Measurements from ENCODE around the gene SLC17A1. TPM values are rescaled to one million over a fixed set of nuclear protein-coding genes. Genes with fewer than 3 reads are reported as not detected.

The SLC17A1 gene
- total and polyA plus RNA-seq, 11 donors = not detected

GRCh38 chr6:25804804-25805203 lies 27.0 kb downstream of the SLC17A1 start:
- 78 to 86% (median 85%) methylated on average over 2 of the region's 2 CpGs for WGBS, 4 donors
- H3K27ac ChIP-seq = no peak overlapping the region
- intact Hi-C loops (cut with DNase I) = no loop called here
- no peaks in the 10 kb centered on the region for H3K36me3 ChIP-seq
- H3K9me3 ChIP-seq = peaks cover 0 to 4% (median 0%) of the 10 kb centered on the region in 12 donors
- TF ChIP-seq POLR2A (IDR thresholded peaks at IDR 0.05) (no peak), CTCF (IDR thresholded peaks at IDR 0.05) (no peak)
- H3K4me1 ChIP-seq = no peaks in the 10 kb centered on the region
- H3K27me3 ChIP-seq = peaks cover 0 to 12% (median 0%) of the 10 kb centered on the region in 9 donors
- H3K4me3 ChIP-seq = no peak overlapping the region
- DNase-seq = no peak
- no peak for ATAC-seq

DNA sequence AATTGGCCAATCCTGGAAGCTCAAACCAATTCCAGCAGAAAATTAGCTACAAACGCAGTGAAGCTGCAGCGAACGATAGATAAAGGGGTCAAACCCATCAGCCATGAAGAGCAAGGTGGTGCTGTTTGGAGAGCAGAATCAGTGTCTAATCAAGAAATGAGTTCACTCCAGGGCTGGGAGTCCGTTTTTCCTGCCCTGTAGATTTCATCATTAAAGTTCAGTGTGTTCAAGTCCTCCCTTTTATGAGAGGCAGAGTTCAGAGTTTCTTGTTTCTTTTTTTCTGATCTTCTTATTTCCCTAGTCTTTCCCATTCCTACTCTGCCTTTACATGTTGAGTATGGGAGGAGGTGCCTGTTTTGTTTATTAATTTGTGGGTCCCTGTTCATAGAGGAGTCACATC lies 30.4 kb downstream of the SLC17A1 start:
- DNase-seq = no peak
- intact Hi-C loops (cut with DNase I) = no loop called here
- Histone ChIP-seq H3K4me3 (no peak overlapping the region), H3K27me3 (peaks cover 0 to 12% (median 0%) of the 10 kb centered on the region in 9 donors), H3K4me1 (no peaks in the 10 kb centered on the region), H3K9me3 (peaks cover 0 to 4% (median 0%) of the 10 kb centered on the region in 12 donors), H3K36me3 (no peaks in the 10 kb centered on the region), H3K27ac (no peak overlapping the region)
- ATAC-seq = no peak
- WGBS, 4 donors = 70 to 74% (median 72%) methylated on average over 4 of the region's 4 CpGs
- TF ChIP-seq POLR2A (IDR thresholded peaks at IDR 0.05) = no peak
- TF ChIP-seq CTCF (IDR thresholded peaks at IDR 0.05) = no peak

DNA sequence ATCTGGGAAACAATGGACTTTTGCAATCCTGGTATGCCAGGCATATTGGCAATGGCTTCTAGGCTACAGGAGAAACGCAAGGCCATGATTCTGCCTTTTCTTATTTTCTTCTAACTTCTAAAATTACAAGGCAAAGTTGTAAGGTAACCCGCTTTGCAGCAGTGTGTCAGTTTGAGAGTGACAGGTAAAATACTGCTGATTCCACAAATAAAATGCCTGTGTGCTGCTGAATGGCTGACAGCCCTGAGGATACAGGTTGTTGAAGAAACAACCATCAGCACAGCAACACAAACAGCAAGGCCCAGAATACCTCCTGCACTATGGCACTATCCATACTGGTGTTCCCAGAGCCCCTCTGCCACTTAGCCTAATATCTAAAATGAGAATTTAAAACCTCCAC lies 37.1 kb downstream of the SLC17A1 start:
- H3K9me3 ChIP-seq = no peaks in the 10 kb centered on the region
- H3K4me3 ChIP-seq = no peak overlapping the region
- no peak for TF ChIP-seq CTCF (IDR thresholded peaks at IDR 0.05)
- TF ChIP-seq POLR2A (IDR thresholded peaks at IDR 0.05) = no peak
- WGBS, 4 donors = 63 to 96% (median 89%) methylated on average over 2 of the region's 2 CpGs
- H3K4me1 ChIP-seq = no peaks in the 10 kb centered on the region
- H3K36me3 ChIP-seq = no peaks in the 10 kb centered on the region
- DNase-seq = no peak
- intact Hi-C loops (cut with DNase I) = loop anchor here in 1 of 10 donors (10.0 kb wide), 1 partner anchor 90 kb away; no protein-coding TSS in a partner anchor
- ATAC-seq = no peak
- no peak overlapping the region for H3K27ac ChIP-seq
- peaks cover 0 to 11% (median 0%) of the 10 kb centered on the region in 9 donors for H3K27me3 ChIP-seq

DNA sequence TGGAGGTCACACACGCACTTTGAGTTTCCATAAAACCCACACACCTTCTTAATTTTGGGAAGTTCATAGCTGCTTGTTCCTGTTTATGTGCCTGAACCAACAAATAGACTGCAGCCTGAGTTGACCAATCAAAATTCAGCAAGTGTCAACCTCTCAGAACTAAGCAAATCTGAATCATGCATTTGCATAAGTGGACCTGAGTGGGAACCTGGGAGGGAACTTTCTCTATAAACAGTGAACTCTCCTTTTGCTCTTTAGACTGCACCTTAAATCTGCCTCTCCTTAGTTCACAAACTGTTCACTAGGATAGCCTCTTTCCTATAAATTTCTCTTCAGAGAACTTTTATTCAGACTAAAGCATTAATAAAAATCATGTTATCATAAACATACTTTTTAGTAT lies 37.9 kb downstream of the SLC17A1 start:
- TF ChIP-seq CTCF (IDR thresholded peaks at IDR 0.05) (no peak), POLR2A (IDR thresholded peaks at IDR 0.05) (no peak)
- H3K4me3 ChIP-seq = no peak overlapping the region
- no peaks in the 10 kb centered on the region for H3K4me1 ChIP-seq
- 93 to 100% (median 94%) methylated on average over 1 of the region's 1 CpG for WGBS, 4 donors
- no peak overlapping the region for H3K27ac ChIP-seq
- intact Hi-C loops (cut with DNase I) = loop anchor here in 1 of 10 donors (10.0 kb wide), 1 partner anchor 91 kb away; no protein-coding TSS in a partner anchor
- ATAC-seq (no peak), DNase-seq (no peak)
- H3K36me3 ChIP-seq = no peaks in the 10 kb centered on the region
- H3K9me3 ChIP-seq = no peaks in the 10 kb centered on the region
- H3K27me3 ChIP-seq = peaks cover 0 to 11% (median 0%) of the 10 kb centered on the region in 9 donors
